SK-N-MC (cell line): ENCODE measurements around the gene DUSP1.

Experiments
- DNase-seq: peaks from one replicate; pipeline ENCODE4 v3.0.0-alpha.2; 2011; ENCODE audit warnings: low read depth, low spot score
- H3K27ac ChIP-seq: fragments of 200-600 bp; sonication (generic); 2 replicates; pipeline ENCODE4 v1.5.1; 2016; ENCODE audit warnings: mixed run types
- H3K36me3 ChIP-seq: fragments of 200-600 bp; sonication (generic); 2 replicates; pipeline ENCODE4 v1.6.1; 2017; ENCODE audit warnings: antibody characterized with exemption, low read length, mixed read lengths; ENCODE audit not compliant: insufficient read depth
- H3K4me3 ChIP-seq: fragments of 200-600 bp; sonication (generic); 2 replicates; pipeline ENCODE4 v1.5.1; 2016
- H3K9ac ChIP-seq: fragments of 200-600 bp; sonication (generic); 2 replicates; pipeline ENCODE4 v1.8.0; 2017; ENCODE audit warnings: mixed run types, mixed read lengths; ENCODE audit not compliant: insufficient read length
- H3K9me3 ChIP-seq: fragments of 200-600 bp; sonication (generic); 2 replicates; pipeline ENCODE4 v1.6.1; 2017; ENCODE audit warnings: low read depth, mild to moderate bottlenecking, antibody characterized with exemption, low read length, moderate library complexity, mixed read lengths
- EZH2 ChIP-seq: fragments of 200-600 bp; sonication (generic); IDR thresholded peaks from one replicate; pipeline ENCODE4 v1.6.1; 2017; ENCODE audit warnings: antibody characterized with exemption
- FOXP2 ChIP-seq: optimal IDR thresholded peaks from 2 replicates; pipeline ENCODE3; 2011; ENCODE audit warnings: mild to moderate bottlenecking, moderate library complexity; ENCODE audit not compliant: insufficient read depth; ENCODE audit errors: extremely low read length, control extremely low read depth
- POLR2AphosphoS5 ChIP-seq: IDR thresholded peaks from 2 replicates; pipeline ENCODE4 v1.6.1; 2012; ENCODE audit warnings: mild to moderate bottlenecking, low read depth, low read length, borderline replicate concordance

Gene DUSP1

DNA sequence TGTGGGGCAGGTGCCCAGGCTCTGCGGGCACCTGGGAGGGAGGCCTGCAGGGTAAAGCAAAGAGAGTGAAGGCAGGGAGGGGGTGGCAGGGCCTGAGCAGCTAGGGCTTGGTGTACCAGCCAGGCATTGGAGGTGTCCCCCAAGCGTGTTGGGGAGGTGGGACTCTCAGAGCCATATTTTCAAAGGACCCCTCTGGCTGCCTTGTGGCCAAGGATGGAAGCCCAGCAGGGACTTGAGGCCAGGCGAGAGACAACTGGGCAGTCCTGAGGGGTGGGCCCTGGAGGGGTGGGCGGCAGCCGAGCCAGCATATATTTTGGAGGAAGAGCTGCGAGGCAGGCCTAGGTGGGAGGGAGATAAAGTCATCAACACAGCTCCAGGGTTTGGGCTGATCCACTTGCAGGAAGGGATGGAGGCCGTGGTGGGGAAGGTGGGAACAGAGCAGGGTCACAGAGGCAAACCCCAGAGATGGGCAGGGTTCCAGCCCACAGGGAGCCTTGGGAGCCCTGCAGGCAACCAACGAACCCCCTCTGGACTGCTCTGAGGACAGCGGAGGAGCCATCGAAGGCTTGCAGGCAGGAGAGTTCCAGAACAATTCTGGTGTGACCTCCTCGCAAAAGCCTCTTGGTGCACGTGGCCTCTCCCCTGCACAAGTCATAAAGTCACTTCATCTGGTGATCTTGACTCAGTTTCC is 35.7 kb downstream of the DUSP1 start:
- no peaks in the 10 kb centered on the region for H3K9me3 ChIP-seq
- no peak overlapping the region for H3K4me3 ChIP-seq
- TF ChIP-seq POLR2AphosphoS5: no peak
- TF ChIP-seq FOXP2: no peak
- TF ChIP-seq EZH2: no peak
- no peak for DNase-seq
- no peak overlapping the region for H3K9ac ChIP-seq
- H3K27ac ChIP-seq: no peak overlapping the region
- no peaks in the 10 kb centered on the region for H3K36me3 ChIP-seq

DNA sequence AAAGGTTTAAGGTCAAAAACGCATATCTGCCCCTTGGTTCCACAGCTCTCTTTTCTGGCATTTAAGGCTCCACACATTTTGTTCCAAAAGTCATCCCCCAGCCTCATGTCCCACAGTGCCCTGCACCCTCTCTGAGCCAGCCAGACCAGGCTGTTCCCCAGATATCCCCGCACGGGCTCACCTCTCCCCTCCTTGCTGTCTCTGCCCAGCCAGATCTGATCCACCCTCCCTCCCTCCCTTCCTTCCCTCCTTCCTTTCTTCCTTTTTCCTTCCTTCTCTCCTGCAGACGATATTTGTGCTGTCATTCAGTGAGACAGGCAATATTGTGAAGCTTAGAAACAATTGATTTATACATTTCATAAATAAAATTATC is 37.0 kb downstream of the DUSP1 start:
- TF ChIP-seq FOXP2 (no peak), EZH2 (no peak), POLR2AphosphoS5 (no peak)
- Histone ChIP-seq H3K9me3 (no peaks in the 10 kb centered on the region), H3K4me3 (no peak overlapping the region), H3K9ac (no peak overlapping the region), H3K36me3 (no peaks in the 10 kb centered on the region), H3K27ac (no peak overlapping the region)
- DNase-seq: no peak

GRCh38 chr5:172733131-172733973 is 37.6 kb downstream of the DUSP1 start:
- no peak overlapping the region for H3K4me3 ChIP-seq
- no peak overlapping the region for H3K27ac ChIP-seq
- DNase-seq: no peak
- no peaks in the 10 kb centered on the region for H3K36me3 ChIP-seq
- no peak overlapping the region for H3K9ac ChIP-seq
- TF ChIP-seq FOXP2: no peak
- H3K9me3 ChIP-seq: no peaks in the 10 kb centered on the region

- no peak for DNase-seq
- Histone ChIP-seq H3K36me3 (no peaks in the 10 kb centered on the region), H3K9me3 (no peaks in the 10 kb centered on the region), H3K9ac (no peak overlapping the region), H3K27ac (no peak overlapping the region), H3K4me3 (no peak overlapping the region)
- TF ChIP-seq EZH2: no peak
- no peak for TF ChIP-seq FOXP2
- no peak for TF ChIP-seq POLR2AphosphoS5
Measured at GRCh38 chr5:172732201-172732865, 38.7 kb downstream of the DUSP1 start.

- no peak for DNase-seq
- no peak overlapping the region for H3K27ac ChIP-seq
- no peak overlapping the region for H3K4me3 ChIP-seq
- TF ChIP-seq FOXP2 (no peak), POLR2AphosphoS5 (no peak), EZH2 (no peak)
- H3K36me3 ChIP-seq: no peaks in the 10 kb centered on the region
- no peaks in the 10 kb centered on the region for H3K9me3 ChIP-seq
- H3K9ac ChIP-seq: no peak overlapping the region
Measured at GRCh38 chr5:172731680-172732074, 39.3 kb downstream of the DUSP1 start.

DNA sequence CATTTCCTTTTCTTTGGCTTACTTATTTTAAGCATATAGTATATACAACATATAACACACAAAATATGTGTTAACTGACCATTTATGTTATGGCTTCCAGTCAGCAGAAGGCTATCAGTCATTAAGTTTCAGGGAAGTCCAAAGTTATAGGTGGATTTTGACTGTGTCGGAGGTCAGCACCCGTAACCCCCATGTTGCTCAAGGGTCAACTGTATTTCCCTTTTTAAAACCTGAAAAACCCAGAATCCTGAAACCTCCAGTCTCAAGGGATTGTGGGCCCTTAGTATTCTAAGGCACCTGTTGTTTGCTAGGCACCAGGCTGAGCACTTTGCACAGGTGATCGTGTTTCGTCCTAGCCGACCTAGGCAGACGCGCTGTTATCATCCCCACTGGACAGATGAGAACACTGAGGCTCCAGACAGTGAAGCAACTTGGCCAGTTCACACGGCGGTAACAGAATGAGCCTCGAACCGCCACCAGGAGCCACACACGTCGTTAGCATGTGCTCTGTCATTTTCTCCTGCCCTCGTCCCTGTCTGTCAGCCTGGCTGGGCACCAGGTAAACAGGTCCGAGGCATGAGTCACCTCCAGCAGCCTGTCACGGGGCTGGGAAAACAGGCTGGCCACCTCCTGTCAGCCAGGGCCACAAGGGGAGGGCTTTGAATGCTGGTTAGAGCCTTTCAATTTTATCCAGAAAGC is 39.9 kb downstream of the DUSP1 start:
- H3K9ac ChIP-seq: no peak overlapping the region
- no peak overlapping the region for H3K27ac ChIP-seq
- H3K9me3 ChIP-seq: no peaks in the 10 kb centered on the region
- no peak for DNase-seq
- no peaks in the 10 kb centered on the region for H3K36me3 ChIP-seq
- H3K4me3 ChIP-seq: no peak overlapping the region
- no peak for TF ChIP-seq FOXP2
- TF ChIP-seq EZH2: no peak
- no peak for TF ChIP-seq POLR2AphosphoS5

GRCh38 chr5:172730222-172730621 is 40.8 kb downstream of the DUSP1 start:
- Histone ChIP-seq H3K36me3 (no peaks in the 10 kb centered on the region), H3K9ac (no peak overlapping the region), H3K9me3 (no peaks in the 10 kb centered on the region), H3K27ac (no peak overlapping the region), H3K4me3 (no peak overlapping the region)
- TF ChIP-seq EZH2 (no peak), POLR2AphosphoS5 (no peak), FOXP2 (no peak)
- no peak for DNase-seq

GRCh38 chr5:172729588-172729987 is 41.4 kb downstream of the DUSP1 start:
- no peak for DNase-seq
- TF ChIP-seq POLR2AphosphoS5 (no peak), EZH2 (no peak), FOXP2 (no peak)
- no peaks in the 10 kb centered on the region for H3K9me3 ChIP-seq
- no peak overlapping the region for H3K9ac ChIP-seq
- no peak overlapping the region for H3K27ac ChIP-seq
- H3K4me3 ChIP-seq: no peak overlapping the region
- H3K36me3 ChIP-seq: no peaks in the 10 kb centered on the region
